SW480 (cell line): Measurements from ENCODE around the gene CDX1.
"Not testable (repeated sequence)": the region's sequence is repeated elsewhere in the genome, so short reads cannot be mapped to it uniquely, and the experiment has no call there.

ENCODE experiments used
- DNase-seq: peaks from one replicate; pipeline ENCODE4 v3.0.0-alpha.2; 2016; ENCODE audit warnings: low spot score

CDX1 gene

DNA sequence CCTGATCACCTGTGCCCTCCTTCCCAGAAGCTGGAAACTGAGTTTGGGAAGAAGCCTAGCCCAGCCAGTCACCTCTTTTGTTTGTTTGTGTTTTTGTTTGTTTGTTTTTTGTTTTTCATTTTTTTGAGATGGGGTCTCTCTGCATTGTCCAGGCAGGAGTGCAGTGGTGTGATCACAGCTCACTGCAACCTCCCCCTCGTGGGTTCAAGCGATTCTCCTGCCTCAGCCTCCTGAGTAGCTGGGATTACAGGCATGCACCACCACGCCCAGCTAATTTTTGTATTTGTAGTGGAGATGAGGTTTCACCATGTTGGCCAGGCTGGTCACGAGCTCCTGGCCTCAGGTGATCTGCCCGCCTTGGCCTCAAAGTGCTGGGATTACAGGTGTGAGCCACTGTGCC lies 67.1 kb downstream of the CDX1 start:
- DNase-seq: not testable (repeated sequence)
